Stimulated activated CD4-positive, alpha-beta T cell treated with anti-CD3 and anti-CD28 coated beads, Interleukin-12 subunit alpha, Interleukin-12 subunit beta, amount 100 ng/mL, for 48 hours (primary cell): Measurements from ENCODE around the gene SUZ12.
"Not testable (repeated sequence)": the region's sequence is repeated elsewhere in the genome, so short reads cannot be mapped to it uniquely, and the experiment has no call there.

Source experiments
- DNase-seq, 3 donors: peaks; one replicate each; pipeline ENCODE4 v3.0.0-alpha.2; 2020; ENCODE audit warnings: low read depth in 2 of 3, low spot score in 1 of 3

The SUZ12 gene

GRCh38 chr17:31951953-31952352 is 15.1 kb downstream of the SUZ12 start:
- not testable (repeated sequence) for DNase-seq

- DNase-seq, result not testable (repeated sequence)
Measured at GRCh38 chr17:31964131-31964530, 27.3 kb downstream of the SUZ12 start.

- DNase-seq, result no peak
Measured at GRCh38 chr17:31967648-31968047, 30.8 kb downstream of the SUZ12 start.

GRCh38 chr17:31970416-31970815 is 33.6 kb downstream of the SUZ12 start:
- DNase-seq, result not testable (repeated sequence)

GRCh38 chr17:31974269-31975071 is 37.7 kb downstream of the SUZ12 start:
- not testable (repeated sequence) for DNase-seq

- not testable (repeated sequence) for DNase-seq
Measured at GRCh38 chr17:31975391-31975790, 38.6 kb downstream of the SUZ12 start.

- DNase-seq, result not testable (repeated sequence)
Measured at GRCh38 chr17:31991821-31992220, 55.0 kb downstream of the SUZ12 start.

- DNase-seq, result no peak
Measured at GRCh38 chr17:31997005-31997404, 60.2 kb downstream of the SUZ12 start.

GRCh38 chr17:32006957-32007462 is 70.2 kb downstream of the SUZ12 start, which contains the start of gene LRRC37B:
Gene LRRC37B (plus strand): TSS chr17:32007383. CDS start chr17:32021393, 14,010 bp downstream.
- DNase-seq, result peak; percentile 77 to 90 (median 86)

- peak; percentile 4 to 23 (median 13) for DNase-seq
Measured at GRCh38 chr17:32007463-32008298, 70.9 kb downstream of the SUZ12 start.

- DNase-seq, result no peak
Measured at GRCh38 chr17:32009262-32009542, 72.4 kb downstream of the SUZ12 start.

GRCh38 chr17:32010114-32010513 is 73.3 kb downstream of the SUZ12 start:
- DNase-seq, result no peak

- DNase-seq, result no peak
Measured at GRCh38 chr17:32015245-32016013, 78.6 kb downstream of the SUZ12 start.

GRCh38 chr17:32016231-32016630 is 79.4 kb downstream of the SUZ12 start:
- DNase-seq, result no peak

GRCh38 chr17:32019228-32019627 is 82.4 kb downstream of the SUZ12 start:
- DNase-seq, result no peak

GRCh38 chr17:32020943-32021614 is 84.3 kb downstream of the SUZ12 start:
- DNase-seq, result no peak

GRCh38 chr17:32021615-32021955 is 84.8 kb downstream of the SUZ12 start:
- no peak for DNase-seq

GRCh38 chr17:32022554-32022953 is 85.7 kb downstream of the SUZ12 start:
- DNase-seq, result not testable (repeated sequence)

- DNase-seq, result not testable (repeated sequence)
Measured at GRCh38 chr17:32027271-32027670, 90.5 kb downstream of the SUZ12 start.

- DNase-seq, result no peak
Measured at GRCh38 chr17:32033223-32033622, 96.4 kb downstream of the SUZ12 start.

GRCh38 chr17:32033812-32034211 is 97.0 kb downstream of the SUZ12 start:
- not testable (repeated sequence) for DNase-seq
